Stimulated activated CD8-positive, alpha-beta memory T cell treated with anti-CD3 and anti-CD28 coated beads, Interleukin-4, amount 100 ng/mL, for 1 hour (primary cell): Measurements from ENCODE around the gene RHNO1.

Experiments
- DNase-seq, 2 donors: peaks; one replicate each; pipeline ENCODE4 v3.0.0-alpha.2; 2020; ENCODE audit warnings: low read depth in 2 of 2, low spot score in 1 of 2

The RHNO1 gene

DNA sequence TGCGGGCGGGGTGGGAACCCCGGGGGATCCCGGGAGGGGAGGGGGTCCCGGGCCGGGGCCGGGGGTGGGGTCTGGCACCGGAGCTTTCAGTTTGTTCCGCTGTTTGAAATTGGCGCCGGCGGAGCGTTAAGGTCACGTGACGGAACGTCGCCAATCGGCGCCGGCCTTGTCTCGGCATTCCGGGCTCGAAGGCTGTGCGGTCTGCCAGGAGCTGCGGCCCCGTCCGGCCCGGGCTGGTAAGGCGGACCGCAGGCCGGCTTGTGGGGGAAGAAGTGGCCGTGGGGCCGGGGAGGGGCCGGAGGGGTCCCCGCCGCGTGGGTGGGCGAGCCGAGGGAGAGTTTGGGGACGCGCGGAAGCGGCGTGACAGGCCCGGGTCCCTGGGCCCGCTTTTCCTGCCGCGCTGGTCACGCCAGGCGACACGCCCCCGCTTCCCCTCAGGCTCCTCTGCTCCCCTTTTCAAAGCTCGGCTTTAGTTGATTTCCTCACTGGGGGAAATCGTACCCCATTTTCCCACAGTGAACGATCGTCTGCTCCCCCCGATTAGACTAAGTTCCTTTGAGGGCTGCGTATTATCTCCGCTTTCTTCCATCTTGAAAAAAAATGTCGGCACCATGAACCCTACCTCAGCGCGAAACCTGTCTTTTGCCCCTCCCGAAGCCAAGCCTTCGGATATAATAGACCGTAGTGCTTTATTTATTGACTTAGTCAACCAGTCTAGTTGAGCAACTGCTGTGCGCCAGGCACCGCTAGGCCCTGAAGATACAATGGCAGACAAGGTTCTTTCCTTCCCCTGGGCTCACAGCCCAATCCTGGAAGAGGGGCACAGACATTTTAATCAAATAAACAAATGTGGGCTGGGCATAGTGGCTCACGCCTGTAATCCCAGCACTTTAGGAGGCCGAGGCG lies at the start of gene RHNO1, which contains the start of gene FOXM1:
Gene RHNO1, plus strand, starts transcription at position 177 of the 906 bp plus-strand sequence. CDS start 8,144 bp downstream, outside the sequence.
Gene FOXM1, minus strand, starts transcription at position 128 of the 906 bp plus-strand sequence. CDS start 2,696 bp downstream, outside the sequence.
- DNase-seq = peak; percentile 62 to 79

DNA sequence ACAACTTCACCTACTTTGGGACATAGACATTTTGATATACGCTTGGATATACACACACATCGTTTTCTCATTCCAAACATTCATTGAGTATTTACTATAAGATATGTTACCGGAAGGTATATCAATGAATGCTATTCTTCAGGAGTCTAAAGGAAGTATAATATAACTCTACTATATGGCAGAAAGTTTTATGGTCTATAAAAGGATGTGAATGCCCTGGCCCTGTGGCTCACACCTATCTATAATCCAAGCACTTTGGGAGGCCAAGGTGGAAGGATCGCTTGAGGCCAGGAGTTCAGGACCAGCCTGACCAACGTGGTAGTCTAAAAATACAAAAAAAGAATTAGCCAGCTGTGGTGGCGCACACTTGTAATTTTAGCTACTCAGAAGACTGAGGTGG lies 47.7 kb upstream of the RHNO1 start:
- no peak for DNase-seq

DNA sequence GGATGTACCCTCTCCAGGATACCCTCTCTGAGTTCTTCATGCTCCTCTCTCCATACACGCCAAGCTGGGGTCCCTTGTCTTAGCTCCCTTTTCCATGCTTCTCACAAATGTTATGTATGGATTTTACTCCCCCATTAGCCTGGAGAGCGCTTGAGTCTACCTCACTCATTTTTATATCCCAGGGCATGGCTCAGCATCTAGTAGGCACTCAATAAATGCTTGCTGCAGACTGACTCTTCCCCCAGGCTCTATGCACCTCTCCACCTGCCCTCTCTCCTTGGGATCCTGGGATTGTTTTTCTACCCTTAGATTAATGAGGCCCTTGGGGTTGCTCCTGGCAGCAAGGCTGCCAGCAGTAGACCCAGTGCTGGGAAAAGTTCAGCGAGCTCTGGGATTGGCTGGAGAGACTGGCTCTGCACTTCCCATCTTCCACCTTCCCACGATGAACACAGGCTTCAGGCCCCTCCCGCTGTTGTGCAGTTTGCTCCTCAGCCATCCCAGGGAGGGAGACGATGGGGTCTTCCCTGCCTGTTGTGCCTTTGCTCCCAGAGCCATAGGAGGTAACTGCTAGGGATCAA lies 44.4 kb upstream of the RHNO1 start:
- no peak for DNase-seq

DNA sequence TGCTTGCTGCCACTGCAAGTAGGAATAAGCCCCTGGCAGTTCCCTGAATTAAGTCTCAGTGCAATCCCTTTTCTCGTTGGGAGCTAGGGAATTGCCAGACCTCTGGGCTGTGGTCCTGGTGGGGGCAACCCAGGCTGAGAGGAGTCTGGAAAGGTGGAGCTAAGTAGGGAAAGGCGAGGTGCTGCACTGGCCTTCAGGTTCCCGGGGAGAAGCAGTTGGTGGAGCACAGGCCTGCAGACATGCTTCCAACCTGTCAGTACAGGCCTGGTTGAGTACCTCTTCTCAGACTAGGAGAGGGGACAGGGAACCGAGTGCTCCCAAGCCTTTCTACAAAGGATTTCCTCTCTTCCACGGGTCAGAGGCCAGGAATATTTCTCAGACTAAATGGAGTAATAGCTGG lies 43.7 kb upstream of the RHNO1 start:
- no peak for DNase-seq

DNA sequence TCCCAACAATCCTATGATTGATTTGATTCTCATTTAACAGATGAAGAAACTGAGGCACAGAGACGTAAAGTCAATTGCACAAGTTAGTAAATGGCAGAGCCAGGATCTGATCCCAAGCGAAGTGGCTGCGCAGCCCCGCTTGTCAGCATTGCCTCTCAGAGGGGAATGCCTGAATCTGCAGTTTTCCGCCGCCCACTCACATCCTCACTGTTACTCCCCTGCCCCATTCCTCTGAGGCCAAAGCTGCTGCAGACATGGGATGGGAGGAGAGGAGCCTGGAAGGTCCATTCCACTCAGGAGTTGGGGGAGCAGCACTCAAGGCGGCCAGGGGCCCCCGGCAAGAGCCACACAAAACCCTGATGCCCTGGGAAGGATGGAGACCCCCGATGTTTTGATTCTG lies 43.2 kb upstream of the RHNO1 start:
- no peak for DNase-seq

DNA sequence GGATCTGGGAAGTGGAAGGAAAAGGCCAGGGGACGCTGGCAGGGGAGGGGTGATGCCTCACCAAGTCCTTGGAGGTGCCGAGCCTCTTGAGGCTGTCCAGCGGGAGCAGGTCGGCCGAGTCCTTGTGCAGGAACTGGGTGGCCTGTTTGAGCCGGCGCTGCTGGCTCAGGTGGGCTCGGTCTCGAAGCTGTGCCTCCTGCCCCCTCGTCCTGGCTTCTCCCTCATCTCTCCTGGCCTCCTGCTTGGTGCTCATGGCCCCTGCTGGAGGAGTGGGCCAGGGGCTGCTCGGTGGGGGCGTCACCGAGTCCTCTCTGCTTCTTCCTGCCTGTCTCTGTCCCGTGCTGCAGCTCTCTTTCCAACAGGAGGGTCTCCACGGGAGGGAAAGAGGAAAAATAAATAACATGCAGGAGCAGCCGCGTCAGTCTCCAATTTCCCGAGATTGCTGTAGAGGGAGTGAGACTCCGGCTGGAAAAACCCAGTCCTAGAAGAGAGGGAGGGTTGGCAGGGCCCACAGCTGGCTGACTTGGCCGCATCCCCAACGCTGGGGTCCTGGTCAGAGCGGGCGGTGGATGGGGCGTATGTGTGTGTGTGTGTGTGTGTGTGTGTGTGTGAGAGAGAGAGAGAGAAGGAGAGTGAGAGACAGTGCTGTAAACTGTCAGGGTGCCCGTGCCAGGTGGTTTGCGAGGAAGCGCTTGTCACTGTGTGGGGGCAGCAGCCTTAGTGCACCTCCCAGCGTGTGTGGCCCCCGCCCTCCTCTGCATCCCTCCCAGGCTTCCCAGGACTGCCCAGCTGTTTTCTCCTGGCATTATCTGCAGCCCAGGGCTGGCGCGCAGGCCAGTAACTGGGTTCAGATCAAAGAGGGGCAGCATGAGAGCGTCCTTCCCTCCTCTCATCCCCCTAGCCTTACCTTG lies 42.2 kb upstream of the RHNO1 start, which contains the start of gene NRIP2:
Gene NRIP2, minus strand, starts transcription at position 455 of the 911 bp plus-strand sequence. Its CDS starts 52 bp downstream, at position 403.
- DNase-seq = no peak

DNA sequence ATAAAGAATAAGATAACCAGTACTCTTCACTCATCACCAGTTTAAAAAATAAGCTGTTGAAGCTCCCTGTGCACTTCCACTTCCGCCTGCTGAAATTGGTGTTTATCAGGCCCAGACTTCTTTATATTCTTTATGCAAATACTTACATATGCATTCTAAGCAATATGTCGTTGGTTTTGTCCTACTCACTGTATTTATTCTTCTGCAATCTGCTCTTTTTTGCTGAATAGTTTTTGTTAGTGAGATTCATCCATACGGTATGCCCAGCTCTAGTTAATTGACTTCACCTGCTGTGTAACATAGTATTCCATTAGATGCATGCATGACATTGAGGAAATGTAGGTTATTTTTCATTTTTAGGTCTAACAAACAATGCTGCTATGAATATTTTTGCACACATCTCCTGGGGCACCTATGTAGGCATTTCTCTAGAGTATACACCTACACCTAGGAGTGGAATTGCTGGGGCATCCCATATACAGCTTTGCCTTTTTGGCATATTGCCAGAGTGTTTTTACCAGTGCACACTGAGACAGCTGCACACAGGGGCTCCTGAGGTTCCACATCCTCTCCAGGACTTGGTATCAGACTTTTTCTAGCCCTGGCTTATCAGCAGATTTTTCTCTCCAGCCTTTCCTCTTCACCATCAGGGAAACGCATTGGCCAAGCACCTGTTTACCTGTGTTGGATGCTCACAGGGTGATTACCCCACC lies 41.2 kb upstream of the RHNO1 start:
- DNase-seq = no peak

DNA sequence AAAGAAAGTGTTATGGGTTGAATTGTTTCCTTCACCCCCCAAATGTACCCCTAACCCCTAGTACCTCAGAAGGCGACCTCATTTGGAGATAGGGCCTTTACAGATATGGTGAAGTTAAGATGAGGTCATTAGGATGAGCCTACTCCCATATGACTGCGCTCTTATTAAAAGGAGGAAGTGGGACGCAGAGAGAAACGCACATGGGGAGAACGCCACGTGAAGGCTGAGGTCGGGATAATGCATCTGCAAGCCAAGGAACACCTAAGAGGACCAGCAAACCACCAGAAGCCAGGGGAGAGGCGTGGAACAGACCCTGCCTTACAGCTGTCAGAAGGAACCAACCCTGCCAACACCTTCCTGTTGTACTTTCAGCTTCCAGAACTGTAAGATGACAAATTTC lies 40.4 kb upstream of the RHNO1 start:
- no peak for DNase-seq

GRCh38 chr12:2841056-2841650 lies 35.9 kb upstream of the RHNO1 start:
- DNase-seq = no peak

- DNase-seq = no peak
These were observed 34.1 kb upstream of the RHNO1 start for GRCh38 chr12:2842948-2843347.

DNA sequence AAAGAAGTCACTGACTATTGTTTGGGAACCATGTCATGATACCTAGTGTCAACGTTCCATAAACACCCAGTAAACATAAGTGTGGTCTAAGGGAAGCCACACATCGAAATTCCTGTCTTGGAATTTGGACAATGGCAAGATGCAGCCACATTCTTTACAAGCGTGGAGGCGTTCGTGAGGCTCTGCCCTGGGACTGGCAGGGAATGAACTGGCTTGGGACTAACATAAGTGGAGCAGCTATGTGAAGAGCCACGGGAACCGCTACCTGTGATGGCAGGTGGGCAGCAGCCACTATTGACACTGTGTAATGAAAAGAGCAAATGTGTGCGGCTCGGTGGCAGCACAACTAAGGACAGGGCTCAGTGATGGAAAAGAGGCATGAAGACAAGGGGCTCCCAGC lies 32.2 kb upstream of the RHNO1 start:
- no peak for DNase-seq

- DNase-seq = no peak
These were observed 31.7 kb upstream of the RHNO1 start for GRCh38 chr12:2845280-2845679.

- DNase-seq = no peak
These were observed 25.1 kb upstream of the RHNO1 start for GRCh38 chr12:2851931-2852330.

- DNase-seq = no peak
These were observed 23.4 kb upstream of the RHNO1 start for GRCh38 chr12:2853626-2854025.

DNA sequence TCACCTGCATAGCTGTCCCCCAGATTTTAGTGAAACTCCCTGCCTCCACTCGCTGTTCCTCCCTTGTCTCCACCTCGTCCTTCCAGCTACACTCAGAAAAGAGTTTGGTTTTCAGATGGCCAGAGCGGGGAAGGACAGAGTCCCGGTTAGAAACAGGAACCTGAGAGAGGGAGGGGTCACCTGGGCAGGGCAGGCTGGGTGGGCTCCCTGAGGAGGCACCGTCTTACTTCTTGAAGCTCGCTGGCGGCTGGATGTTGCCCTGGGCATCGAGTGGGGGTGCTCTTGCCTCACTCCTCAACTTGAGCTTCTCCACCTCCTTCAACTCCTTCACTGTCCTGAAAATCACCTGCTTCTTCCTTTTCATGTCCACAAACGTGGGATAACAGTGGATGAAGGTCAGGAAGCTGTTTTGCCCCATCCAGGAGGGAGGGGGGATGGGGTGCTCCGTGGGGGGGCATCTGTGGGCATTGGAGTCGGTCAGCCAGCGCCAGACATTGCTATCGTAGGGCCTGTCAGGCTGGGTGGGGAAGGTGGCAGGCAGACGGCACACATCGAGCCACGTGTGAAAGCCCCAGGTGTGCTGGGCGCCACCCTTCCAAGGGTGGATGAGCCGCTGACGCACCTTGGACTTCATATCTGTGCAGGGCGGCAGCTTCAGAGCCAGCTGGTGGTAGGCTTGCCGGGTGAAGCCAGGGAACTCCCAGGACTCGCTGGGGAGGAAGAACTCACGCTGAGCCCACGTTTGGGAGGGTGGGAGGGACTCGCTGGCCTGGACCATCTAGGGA lies 22.2 kb upstream of the RHNO1 start:
- no peak for DNase-seq

DNA sequence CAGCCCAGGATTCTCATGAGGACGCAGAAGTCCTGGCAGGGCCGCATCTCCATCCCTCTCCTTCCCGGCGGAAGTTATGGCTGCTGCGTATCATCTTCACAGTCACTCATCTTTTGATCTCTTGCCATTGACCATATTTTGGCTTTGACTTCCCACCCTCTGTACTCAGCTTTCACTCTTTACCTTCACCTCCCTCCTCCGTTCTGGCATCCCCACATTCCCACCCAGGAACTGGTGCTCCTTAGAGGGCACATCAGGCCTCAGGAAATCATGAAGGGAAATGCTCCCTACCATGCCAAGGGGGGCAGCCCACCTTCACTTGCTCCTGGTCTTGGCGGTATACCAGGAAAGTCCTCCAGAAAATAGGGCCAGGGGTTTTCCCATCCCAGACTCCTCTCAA lies 21.5 kb upstream of the RHNO1 start:
- DNase-seq = no peak

- no peak for DNase-seq
These were observed 21.0 kb upstream of the RHNO1 start for GRCh38 chr12:2856051-2856450.

DNA sequence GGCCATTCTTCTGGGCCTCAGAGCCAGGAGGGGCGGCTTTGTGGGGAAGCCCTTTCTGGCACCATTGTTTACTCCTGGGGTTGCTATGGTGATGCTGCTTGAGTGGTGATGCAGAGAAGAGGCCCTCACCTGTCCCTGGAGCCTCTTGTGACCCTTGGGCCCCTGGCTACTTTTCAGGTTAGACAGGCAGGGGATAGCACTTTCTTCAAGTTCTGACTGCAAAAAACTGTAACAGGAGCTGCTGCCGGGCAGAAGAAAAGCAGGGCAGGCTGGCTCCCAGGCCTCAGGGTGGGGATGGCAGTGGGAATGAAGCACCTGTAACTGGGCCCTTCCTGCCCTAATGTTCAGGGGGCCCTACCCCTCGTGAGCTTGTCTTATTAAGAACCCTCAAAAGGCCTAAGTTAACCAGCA lies 20.0 kb upstream of the RHNO1 start, which contains the start of gene TEX52:
Gene TEX52, minus strand, starts transcription at position 19 of the 411 bp plus-strand sequence. Its CDS starts 13 bp downstream, at position 6.
- DNase-seq = no peak

DNA sequence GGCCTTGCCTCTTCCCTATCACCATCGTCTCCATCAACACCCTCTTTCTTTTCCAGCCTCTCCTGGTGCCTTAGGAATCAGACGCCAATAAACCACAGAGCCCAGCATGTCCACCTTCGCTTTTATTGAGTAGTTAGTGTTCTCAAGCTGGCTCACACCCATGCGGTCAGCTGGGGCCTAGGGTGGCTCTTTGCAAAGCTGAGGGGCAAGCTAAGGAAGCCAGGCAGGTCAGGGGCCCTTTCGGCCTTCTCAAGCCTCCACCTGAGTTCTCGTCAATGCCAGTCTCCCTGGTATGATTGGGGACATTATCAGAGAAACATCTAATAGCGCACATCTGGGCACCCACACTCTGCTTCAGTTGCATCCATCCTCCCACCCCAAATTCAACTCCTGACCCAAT lies 19.4 kb upstream of the RHNO1 start:
- DNase-seq = no peak
